HG03175 (cell line): ENCODE data around the gene MTCP1.

ENCODE experiments used
- ATAC-seq: cut with Tn5 transposase; IDR thresholded peaks from one replicate; pipeline ENCODE4 v1.9.1; 2021; ENCODE audit warnings: mild to moderate bottlenecking, moderate library complexity; ENCODE audit not compliant: unreplicated experiment

Gene MTCP1

GRCh38 chrX:155070975-155071693 lies at the start of gene MTCP1, which contains the start of the genes BRCC3 and CMC4:
MTCP1 (minus strand) TSS chrX:155071136; CDS start chrX:155066010, 5,126 bp downstream.
BRCC3 (plus strand) TSS chrX:155071508; CDS start chrX:155071528, 20 bp downstream.
CMC4 (minus strand) TSS chrX:155071136; CDS start chrX:155064023, 7,113 bp downstream.
- peak; percentile 89 for ATAC-seq

- no peak for ATAC-seq
Observed at GRCh38 chrX:155115174-155115819, 44.4 kb upstream of the MTCP1 start.

GRCh38 chrX:155113097-155113496 lies 42.2 kb upstream of the MTCP1 start:
- ATAC-seq, result no peak

GRCh38 chrX:155112171-155112570 lies 41.2 kb upstream of the MTCP1 start:
- ATAC-seq, result no peak

GRCh38 chrX:155108427-155108826 lies 37.5 kb upstream of the MTCP1 start:
- no peak for ATAC-seq

- ATAC-seq, result no peak
Observed at GRCh38 chrX:155105919-155106318, 35.0 kb upstream of the MTCP1 start.

GRCh38 chrX:155094468-155095061 lies 23.6 kb upstream of the MTCP1 start:
- ATAC-seq, result peak; percentile 61

- ATAC-seq, result no peak
Observed at GRCh38 chrX:155086961-155087735, 16.2 kb upstream of the MTCP1 start.

- ATAC-seq, result no peak
Observed at GRCh38 chrX:155086202-155086840, 15.4 kb upstream of the MTCP1 start.

- ATAC-seq, result no peak
Observed at GRCh38 chrX:155071694-155072280, 851 bp upstream of the MTCP1 start.

- ATAC-seq, result peak; percentile 19
Observed at GRCh38 chrX:155070663-155070974, 317 bp downstream of the MTCP1 start.

- ATAC-seq, result no peak
Observed at GRCh38 chrX:155070038-155070437, 898 bp downstream of the MTCP1 start.

- no peak for ATAC-seq
Observed at GRCh38 chrX:155069414-155069813, 1.5 kb downstream of the MTCP1 start.

- ATAC-seq, result no peak
Observed at GRCh38 chrX:155068165-155068564, 2.8 kb downstream of the MTCP1 start.

GRCh38 chrX:155065035-155065734 lies 5.8 kb downstream of the MTCP1 start:
- ATAC-seq, result no peak

GRCh38 chrX:155061760-155062159 lies 9.2 kb downstream of the MTCP1 start:
- ATAC-seq, result no peak

GRCh38 chrX:155056877-155057792 lies 13.8 kb downstream of the MTCP1 start:
- peak; percentile 81 for ATAC-seq

- ATAC-seq, result no peak
Observed at GRCh38 chrX:155056471-155056870, 14.5 kb downstream of the MTCP1 start.

- no peak for ATAC-seq
Observed at GRCh38 chrX:155055494-155055893, 15.4 kb downstream of the MTCP1 start.
